COLO668 (cell line): ENCODE data around the gene PLEKHF1.
A peak's percentile ranks its signal among the peaks of the same experiment; 100 is the strongest.
"Not testable (repeated sequence)": the region's sequence is repeated elsewhere in the genome, so short reads cannot be mapped to it uniquely, and the experiment has no call there.

Source experiments
- DNase-seq: peaks from one replicate; lab custom pipeline; 2025; ENCODE audit not compliant: unreplicated experiment; lab: John Stamatoyannopoulos, UW

Gene PLEKHF1

GRCh38 chr19:29697523-29698261, 32.4 kb downstream of the PLEKHF1 start:
- no peak for DNase-seq

DNA sequence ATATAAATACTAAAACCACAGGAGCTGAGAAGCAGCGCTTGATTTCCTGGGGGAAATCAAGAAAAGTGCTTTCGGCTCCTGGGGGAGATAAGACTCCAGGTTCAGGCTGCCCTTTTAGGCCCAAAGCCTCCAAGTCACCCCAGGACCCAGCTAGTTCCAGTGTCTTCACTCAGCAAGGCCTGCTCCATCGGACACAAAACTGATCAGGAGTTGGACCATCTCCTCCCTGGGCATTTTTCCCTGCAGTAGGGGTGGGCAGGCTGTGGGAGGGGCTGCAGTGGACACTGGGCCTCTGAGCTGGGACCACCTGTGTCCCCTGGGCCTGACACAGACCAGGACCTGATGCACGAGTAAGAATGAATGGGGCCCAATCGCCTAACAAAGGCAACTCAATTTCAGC, 34.6 kb downstream of the PLEKHF1 start:
- no peak for DNase-seq

DNA sequence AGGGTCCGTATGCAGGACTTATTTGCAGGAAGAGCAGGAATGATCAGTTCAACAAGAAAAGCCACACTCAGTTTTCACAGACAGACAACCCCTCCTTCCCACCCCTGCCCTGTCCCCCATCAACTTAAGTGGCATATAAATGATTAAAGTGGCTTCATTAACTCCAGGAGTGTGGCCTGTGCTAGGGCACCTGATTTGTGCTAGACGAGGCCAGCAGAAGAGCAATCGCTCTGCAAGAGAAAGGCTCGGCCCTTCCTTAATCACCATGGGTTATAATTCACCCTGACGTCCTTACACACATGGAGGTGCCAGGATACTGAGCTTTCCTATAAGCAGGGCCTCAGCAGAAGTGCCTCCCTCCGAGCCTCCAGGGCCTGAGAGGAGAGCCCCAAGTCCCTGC, 35.2 kb downstream of the PLEKHF1 start:
- no peak for DNase-seq

DNA sequence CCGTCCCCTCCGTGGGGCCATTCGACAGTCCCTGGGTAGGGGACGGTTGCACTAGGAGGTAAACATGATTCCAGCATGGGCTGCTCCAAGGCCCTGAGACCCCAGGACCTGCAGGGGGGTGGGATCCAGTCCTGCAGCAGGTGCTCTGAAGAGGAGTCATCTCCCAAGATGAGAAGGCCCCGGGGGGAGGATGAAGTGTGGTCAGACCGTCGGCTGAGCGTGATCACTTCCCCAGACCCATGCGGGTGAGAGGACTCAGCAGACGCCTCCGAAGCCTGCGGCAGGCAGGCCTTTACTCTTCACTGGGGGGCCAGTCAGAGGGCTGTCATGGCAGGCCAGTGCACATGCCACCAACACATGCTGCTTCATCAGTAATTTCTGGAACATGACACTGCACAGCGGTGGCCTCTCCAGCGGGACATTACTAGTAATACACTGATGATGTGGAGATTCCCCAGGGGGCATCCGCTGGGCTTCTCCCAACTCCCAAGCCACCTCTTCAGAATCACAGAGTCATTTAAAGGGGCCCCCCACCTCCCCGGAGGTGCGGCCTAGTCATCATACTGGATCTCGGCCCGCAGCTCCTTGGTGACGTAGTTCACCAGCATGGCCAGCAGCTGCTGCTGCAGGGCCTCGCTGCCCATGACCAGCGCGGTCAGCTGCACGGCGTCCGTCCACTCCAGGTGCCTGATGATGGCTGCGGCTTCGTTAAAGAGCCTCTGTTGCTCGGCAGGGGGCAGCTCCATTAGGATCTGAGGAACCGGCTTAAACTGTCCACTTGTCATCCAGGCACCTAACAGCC, 37.1 kb downstream of the PLEKHF1 start:
- no peak for DNase-seq

GRCh38 chr19:29702963-29703320, 37.7 kb downstream of the PLEKHF1 start:
- DNase-seq = no peak

DNA sequence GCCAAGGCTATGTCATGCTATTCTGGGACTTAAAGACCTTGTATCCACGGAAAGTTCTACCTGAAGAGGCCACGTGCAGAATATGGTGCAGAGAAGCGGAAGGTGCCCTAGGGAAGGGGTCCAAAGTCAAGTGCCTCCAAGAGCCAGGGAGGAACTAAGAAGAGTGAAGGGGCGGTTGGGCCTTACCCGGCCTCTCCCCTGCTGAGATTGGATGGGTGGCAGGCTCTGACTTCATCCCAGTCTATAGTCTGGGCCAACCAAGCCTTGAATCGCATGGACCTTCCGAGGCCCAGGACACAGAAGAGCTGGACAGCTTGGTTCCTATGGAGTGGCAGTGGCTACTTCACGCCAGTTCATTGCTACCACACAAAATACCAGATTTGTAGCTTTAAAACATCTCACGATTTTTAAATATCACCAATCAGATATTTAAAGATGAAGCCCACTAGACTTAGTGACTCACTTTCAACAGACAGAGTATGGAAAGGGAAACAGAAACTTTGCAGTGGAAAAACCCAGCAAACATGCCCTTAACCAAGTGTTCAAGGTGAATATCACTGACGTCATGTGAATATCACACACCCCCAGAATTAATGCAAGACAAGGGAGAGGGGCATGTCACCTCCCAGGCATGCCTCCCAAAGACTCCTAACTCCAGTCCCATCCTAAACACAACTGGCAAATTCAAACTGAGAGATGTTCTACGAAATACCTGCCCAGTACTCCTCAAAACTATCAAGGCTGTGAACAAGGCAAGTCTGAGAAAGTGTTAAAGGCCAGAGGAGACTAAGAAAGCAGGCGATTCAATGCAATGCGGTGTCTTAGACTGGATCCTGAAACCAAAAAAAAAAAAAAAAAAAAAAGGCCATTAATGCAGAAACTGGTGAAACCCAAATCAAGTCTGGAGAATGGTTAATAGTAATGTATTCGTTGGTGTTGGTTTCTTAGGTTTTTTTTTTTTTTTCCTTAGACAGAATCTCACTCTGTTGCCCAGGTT, 39.6 kb downstream of the PLEKHF1 start:
- DNase-seq = no peak

GRCh38 chr19:29705706-29706105, 40.4 kb downstream of the PLEKHF1 start:
- DNase-seq = no peak

DNA sequence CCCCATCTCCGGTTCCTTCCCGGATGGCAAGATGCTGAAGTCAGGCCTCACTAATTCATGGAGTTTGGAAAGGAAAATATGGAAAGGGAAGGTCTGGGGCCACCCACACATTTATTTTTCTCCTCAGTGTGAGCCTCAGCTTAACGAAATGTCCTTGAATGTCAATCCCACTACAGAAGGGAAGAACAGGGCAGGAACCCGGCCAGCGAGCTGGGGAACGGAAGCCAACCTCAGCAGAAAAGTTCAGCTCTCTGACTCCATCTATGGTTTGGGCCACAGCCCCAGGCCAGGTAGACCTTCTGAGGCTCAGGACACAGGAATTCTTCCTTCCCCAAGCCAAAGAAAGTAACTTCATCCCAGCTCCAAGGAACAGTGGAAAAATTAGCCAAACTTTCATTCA, 41.4 kb downstream of the PLEKHF1 start:
- DNase-seq = no peak

- DNase-seq = no peak
Measured at GRCh38 chr19:29708554-29709439, 43.5 kb downstream of the PLEKHF1 start.

DNA sequence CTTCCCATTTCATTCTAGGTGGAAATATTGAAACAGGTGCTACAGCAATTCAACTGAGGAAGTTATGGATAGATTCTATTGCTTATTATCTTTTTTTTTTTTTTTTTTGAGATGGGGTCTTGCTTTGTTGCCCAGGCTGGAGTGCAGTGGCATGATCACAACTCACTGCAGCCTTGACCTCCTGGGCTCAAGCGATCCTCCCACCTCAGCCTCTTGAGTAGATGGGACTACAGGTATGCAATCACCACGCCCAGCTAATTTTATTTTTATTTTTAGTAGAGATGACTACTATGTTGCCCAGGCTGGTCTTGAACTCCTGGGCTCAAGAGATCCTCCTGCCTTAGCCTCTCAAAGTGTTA, 44.2 kb downstream of the PLEKHF1 start:
- DNase-seq = not testable (repeated sequence)

GRCh38 chr19:29711584-29712132, 46.4 kb downstream of the PLEKHF1 start:
- no peak for DNase-seq

DNA sequence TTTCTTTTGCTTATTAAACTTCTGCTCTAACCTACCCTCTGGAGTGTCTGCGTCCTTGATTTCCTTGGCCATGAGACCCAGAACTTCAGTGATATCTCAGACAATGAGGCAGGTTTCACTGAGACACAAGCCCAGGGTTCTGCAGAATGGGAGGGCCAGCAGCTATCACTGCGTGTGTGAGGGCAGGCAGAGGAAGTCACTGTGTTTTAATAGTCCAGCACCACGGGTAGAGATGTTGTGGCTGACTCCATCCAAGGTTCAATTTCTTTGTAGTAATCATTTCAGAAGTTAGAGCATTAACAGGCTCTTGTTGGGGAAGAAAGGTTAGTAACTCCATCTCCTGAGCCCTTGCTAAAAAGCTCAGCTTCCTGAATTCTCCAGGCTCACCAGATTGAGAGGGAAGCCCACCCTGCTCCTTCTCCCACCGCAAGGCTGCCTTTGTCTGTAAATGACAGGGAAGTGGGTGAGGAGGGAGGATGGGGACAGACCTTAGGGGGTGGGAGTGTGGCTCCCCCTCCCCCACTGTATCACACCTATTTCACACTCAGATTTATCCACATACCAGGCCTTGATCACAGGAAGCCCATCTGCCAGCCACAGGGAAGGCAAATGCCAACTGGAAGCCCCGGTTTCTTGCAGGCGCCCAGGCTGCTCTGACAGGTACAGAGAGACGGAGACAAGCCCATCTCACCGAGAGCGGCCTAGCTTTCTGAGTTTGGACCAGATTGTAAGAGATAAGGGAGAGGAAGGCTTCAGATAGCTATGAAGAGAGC, 47.7 kb downstream of the PLEKHF1 start:
- no peak for DNase-seq

GRCh38 chr19:29714371-29714952, 49.2 kb downstream of the PLEKHF1 start:
- DNase-seq = no peak

DNA sequence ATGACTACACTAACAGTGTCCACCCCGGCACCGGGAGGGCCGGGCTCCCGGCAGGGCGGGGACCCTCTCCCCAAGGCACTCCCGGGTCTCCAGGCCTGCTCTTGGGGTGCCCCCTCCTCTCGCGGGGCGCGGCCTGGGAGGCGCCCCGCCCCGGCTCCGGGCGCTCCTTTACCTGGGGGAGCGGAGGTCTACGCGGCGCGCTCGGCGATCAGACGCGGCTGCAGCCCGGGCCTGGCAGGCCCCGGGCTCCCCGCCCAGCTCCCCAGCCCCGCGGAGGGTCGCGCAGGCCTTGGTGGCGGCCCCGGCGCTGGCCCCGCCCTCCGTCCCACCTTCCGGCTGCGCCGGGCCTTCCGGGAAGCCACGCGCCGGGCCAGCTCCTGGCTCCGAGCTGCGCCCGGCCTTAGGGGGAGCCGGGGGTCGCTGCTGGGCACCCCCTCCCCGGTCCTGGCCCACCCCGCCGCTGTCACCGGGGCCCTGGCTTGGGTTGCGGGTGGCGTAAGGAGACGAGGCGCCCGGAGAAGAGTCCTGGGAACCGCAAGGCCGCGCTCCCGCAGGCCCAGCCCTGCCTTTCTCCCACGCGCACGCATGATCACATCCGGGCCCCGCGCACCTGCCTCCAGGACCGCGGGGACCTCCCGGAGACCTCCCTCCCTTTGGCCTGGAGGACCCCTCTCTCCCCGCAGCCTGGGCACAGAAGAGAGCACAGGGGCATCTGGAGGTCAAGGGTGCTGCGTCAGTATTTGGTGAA, 49.9 kb downstream of the PLEKHF1 start, which contains the start of gene C19orf12:
TSS of gene C19orf12 (minus strand) at position 309 of the 748 bp plus-strand sequence. CDS start 6,848 bp downstream, outside the sequence.
- DNase-seq = peak; percentile 74

DNA sequence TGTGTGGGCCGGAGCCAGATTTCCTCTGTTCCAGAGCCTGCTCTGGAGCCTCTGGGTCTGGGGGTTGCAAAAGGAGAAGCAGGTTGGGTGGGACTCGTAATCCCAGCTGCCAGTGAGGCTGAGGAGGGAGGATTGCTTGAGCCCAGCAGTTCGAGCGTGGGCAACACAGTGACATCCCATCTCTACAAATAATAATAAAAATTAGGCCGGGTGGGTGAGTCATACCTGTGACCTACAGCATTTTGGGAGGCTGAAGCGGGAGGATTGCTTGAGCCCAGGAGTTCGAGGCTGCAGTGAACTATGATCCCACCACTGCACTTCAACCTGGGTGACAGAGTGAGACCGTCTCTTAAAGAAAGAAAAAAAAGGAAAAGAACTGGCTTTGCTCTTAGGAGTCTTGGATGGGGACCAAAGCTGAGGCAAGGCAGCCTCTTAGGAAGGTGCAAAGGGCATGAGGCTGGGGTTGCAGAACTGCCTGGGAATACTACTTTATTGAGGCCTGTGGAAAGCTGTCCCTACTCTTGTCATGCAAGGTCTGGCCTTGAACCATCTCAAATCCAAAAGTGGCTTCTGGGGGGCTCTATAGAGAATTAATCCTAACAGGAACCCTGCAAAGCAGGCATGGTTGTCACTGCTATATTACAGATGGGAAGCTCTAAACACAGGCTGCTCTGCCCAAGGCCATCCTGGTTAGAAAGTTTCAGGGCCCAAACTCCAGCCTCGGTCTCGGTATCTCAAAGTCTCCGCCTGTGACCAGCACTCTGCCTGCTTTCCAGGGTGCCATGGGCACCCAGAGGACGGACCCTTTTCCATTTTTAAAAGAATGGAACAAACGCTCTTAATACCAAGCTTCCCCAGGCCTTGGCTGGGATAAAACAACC, 50.7 kb downstream of the PLEKHF1 start:
- DNase-seq = peak; percentile 30

- no peak for DNase-seq
Measured at GRCh38 chr19:29717051-29717450, 51.8 kb downstream of the PLEKHF1 start.

DNA sequence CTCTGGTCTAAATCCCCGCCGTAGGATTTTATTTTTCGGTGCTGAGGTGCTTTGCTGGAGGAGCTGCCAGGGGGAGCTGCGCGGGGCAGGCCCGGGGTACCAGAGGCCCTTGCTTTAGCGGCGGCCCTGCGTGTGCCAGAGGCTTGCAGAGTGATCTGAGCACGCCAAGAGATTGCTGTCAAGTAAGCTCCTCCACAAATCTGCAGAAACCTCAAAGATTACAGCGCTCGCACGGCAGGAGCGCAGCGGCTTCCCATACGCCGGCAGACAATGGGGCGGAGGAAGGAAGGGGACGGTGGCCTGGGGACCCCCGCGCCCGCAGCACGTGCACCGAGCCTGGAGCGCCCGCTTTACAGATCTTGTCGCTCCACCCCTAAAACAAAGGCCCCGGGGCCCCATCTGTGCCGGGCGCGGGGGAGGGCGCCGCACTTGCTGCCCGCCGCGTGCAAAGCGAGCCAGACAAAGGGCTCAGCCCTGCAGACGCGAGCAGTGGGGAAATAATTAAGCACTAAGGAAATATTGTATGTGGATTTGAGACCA, 58.9 kb downstream of the PLEKHF1 start:
- DNase-seq = peak; percentile 14
